ENCODE data around the gene GTF2F2.

DNA sequence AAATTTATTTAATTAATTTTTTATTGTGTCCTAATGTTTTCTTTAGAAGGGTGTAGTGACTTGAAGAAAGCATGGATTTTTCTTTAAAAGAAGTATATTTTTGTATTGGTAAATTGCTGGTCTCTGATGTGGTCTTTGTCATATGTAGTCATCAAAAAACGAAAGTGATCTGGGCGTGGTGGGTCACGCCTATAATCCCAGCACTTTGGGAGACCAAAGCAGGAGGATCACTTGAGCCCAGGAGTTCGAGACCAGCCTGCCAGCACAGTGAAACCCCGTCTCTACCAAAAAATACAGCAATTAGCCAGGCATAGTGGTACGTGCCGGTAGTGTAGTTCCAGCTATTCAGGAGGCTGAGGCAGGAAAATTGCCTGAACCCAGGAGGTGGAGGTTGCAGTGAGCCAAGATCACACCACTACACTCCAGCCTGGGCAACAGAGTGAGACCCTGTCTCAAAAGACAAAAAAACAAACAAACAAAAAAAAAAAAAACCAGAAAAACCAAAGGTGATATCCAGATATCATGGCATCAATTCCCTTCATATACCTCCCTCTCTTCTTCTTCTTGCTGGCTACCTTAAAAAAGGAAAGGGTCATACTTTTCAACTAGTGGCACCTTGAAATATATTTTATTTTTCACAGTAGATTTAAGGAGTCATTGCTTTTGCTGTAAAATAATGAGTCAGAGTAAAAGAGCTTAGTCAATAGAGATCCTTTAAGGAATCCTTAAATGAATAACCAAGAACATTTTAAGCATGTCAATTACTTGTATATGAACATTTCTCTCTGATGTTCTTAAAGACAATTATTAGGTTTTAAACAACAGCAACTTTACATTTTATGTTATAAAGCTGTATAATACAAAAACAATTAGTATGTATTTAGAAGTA lies 60.6 kb downstream of the GTF2F2 start:
- TF ChIP-seq ZNF253 (CRISPR knock-in tag; conservative IDR thresholded peaks at IDR 0.05) = no peak
- TF ChIP-seq SRF (CRISPR knock-in tag; IDR thresholded peaks at IDR 0.05) = no peak
- no peak for TF ChIP-seq SOX6 (IDR thresholded peaks at IDR 0.05)
- TF ChIP-seq KDM5B (IDR thresholded peaks at IDR 0.05; ENCODE audit: insufficient replicate concordance, low read depth, low read length) = no peak
- no peak for TF ChIP-seq SP1 (CRISPR knock-in tag; IDR thresholded peaks at IDR 0.05)
- no peak for TF ChIP-seq EZH2 (IDR thresholded peaks at IDR 0.05; ENCODE audit: borderline replicate concordance, low read depth, low read length)
